Thyroid gland (tissue), 4 donors: ENCODE measurements around the gene BRSK2. TPM values are rescaled to one million over a fixed set of nuclear protein-coding genes. Genes with fewer than 3 reads are reported as not detected.

Experiments used
- DNase-seq, 2 donors: peaks; one replicate each; pipeline ENCODE4 v3.0.0-alpha.2; 2019
- H3K27ac ChIP-seq, 3 donors: fragments of 200-600 bp; sonication (generic); 1 replicate in 2 of 3; 2 replicates in 1 of 3; pipeline ENCODE4 v1.5.1; 2016 to 2019; ENCODE audit warnings: mild to moderate bottlenecking in 1 of 3, moderate library complexity in 1 of 3
- H3K27me3 ChIP-seq: fragments of 200-600 bp; sonication (generic); one replicate; pipeline ENCODE4 v1.5.1; 2019
- H3K36me3 ChIP-seq, 2 donors: fragments of 200-600 bp; sonication (generic); one replicate each; pipeline ENCODE4 v1.5.1; 2016 to 2019
- H3K4me1 ChIP-seq, 2 donors: fragments of 200-600 bp; sonication (generic); one replicate each; pipeline ENCODE4 v1.5.1; 2017 to 2019
- H3K4me3 ChIP-seq, 3 donors: fragments of 200-600 bp; sonication (generic); replicated peaks in 1 of 3; 1 replicate in 2 of 3; 2 replicates in 1 of 3; pipeline ENCODE4 v1.5.1; 2016; ENCODE audit warnings: mild to moderate bottlenecking in 1 of 3
- H3K9me3 ChIP-seq: fragments of 200-600 bp; sonication (generic); one replicate; pipeline ENCODE4 v1.5.1; 2017
- POLR2A ChIP-seq, 2 donors: fragments of 450-650 bp; IDR thresholded peaks; one replicate each; pipeline ENCODE4 v1.6.1; 2017; ENCODE audit warnings: antibody characterized with exemption in 2 of 2, mild to moderate bottlenecking in 2 of 2, moderate library complexity in 1 of 2
- WGBS, 2 donors: methylation state at CpG; one replicate each; pipeline ENCODE4 v1.1.5; 2017; 5-methylcytosine and 5-hydroxymethylcytosine counted together
- intact Hi-C: fragments of 100-400 bp; cut with DNase I; formaldehyde crosslinking; loops from one replicate; pipeline ENCODE4 v1.15.1; 2023
- total RNA-seq, 4 donors: library from RNA; depleted of rRNA; stranded (reverse); fragments of >200 nt; gene quantifications; one replicate each; pipeline ENCODE4 v1.2.3, GENCODE V29; 2016
- TF ChIP-seq, protein P1 (sequence below), 6 experiments: fragments of 200-600 bp in 3 of 6; fragments of 450-650 bp in 3 of 6; sonication (generic) in 3 of 6; IDR thresholded peaks; one replicate each; pipeline ENCODE4 v1.5.1; 2016 to 2019; ENCODE audit warnings: antibody characterized with exemption in 6 of 6, mild to moderate bottlenecking in 2 of 6, inconsistent platforms in 1 of 6, moderate library complexity in 1 of 6

The BRSK2 gene
- total RNA-seq, 4 donors from 2014 or later = 0.34 to 2.2 (median 0.81) TPM

DNA sequence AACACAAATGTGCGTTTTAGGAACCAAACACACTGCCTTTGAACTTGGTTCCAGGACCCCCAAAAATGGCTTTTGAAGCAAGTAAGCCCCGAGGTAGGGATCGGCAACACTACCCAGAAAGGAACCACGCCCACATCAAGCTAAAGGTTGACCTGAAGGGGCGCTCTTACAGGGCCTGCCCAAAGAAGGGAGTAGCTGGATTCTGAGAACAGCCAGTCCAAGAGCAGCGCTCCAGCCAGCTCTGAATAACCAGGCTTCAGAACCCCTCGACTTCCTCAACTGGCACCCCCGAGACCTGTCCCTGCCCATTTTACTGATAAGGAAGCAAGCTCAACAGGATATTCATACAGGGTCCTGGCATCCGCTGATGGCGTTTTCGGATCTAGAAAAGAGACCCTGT is 115.7 kb downstream of the BRSK2 start:
- Histone ChIP-seq H3K36me3 (no peaks in the 10 kb centered on the region), H3K9me3 (no peaks in the 10 kb centered on the region), H3K27me3 (no peaks in the 10 kb centered on the region), H3K4me3 (no peak overlapping the region), H3K4me1 (peaks cover 57 to 75% of the 10 kb centered on the region in 2 donors), H3K27ac (no peak overlapping the region)
- TF ChIP-seq POLR2A (IDR thresholded peaks at IDR 0.05) = no peak
- TF ChIP-seq, protein P1, sequence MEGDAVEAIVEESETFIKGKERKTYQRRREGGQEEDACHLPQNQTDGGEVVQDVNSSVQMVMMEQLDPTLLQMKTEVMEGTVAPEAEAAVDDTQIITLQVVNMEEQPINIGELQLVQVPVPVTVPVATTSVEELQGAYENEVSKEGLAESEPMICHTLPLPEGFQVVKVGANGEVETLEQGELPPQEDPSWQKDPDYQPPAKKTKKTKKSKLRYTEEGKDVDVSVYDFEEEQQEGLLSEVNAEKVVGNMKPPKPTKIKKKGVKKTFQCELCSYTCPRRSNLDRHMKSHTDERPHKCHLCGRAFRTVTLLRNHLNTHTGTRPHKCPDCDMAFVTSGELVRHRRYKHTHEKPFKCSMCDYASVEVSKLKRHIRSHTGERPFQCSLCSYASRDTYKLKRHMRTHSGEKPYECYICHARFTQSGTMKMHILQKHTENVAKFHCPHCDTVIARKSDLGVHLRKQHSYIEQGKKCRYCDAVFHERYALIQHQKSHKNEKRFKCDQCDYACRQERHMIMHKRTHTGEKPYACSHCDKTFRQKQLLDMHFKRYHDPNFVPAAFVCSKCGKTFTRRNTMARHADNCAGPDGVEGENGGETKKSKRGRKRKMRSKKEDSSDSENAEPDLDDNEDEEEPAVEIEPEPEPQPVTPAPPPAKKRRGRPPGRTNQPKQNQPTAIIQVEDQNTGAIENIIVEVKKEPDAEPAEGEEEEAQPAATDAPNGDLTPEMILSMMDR (IDR thresholded peaks at IDR 0.05) = no peak
- no peak for DNase-seq
- intact Hi-C loops = no loop called here
- 90 to 92% methylated on average over 11 of the region's 11 CpGs for WGBS, 2 donors

DNA sequence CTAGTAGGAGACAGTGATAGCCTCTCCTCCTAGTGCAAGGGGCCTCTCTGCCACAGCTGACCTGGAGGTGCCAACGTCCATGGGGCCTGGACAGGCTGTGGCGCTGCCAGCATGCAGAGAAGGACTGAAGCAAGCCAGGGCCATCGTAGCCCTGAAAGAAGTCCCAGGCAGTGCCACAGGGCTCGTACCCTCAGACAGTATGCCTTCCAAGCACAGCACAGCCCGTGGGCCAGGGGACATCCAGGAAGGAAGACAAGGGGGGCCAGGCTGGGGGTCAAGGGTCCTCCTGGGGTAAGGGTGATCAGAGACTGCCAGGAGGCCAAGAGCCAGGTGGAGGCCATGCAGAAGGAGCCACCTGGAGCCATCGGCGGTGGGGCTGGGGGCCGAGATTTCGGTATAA is 117.2 kb downstream of the BRSK2 start:
- H3K4me1 ChIP-seq = peaks cover 61 to 71% of the 10 kb centered on the region in 2 donors
- peak overlapping the region in 2 of 3 donors; percentile 49 to 53 for H3K27ac ChIP-seq
- intact Hi-C loops = no loop called here
- no peaks in the 10 kb centered on the region for H3K9me3 ChIP-seq
- no peak for DNase-seq
- no peaks in the 10 kb centered on the region for H3K27me3 ChIP-seq
- no peak for TF ChIP-seq POLR2A (IDR thresholded peaks at IDR 0.05)
- TF ChIP-seq, protein P1 (IDR thresholded peaks at IDR 0.05) = no peak
- no peaks in the 10 kb centered on the region for H3K36me3 ChIP-seq
- 59 to 60% methylated on average over 6 to 7 of the region's 9 CpGs for WGBS, 2 donors
- no peak overlapping the region for H3K4me3 ChIP-seq

DNA sequence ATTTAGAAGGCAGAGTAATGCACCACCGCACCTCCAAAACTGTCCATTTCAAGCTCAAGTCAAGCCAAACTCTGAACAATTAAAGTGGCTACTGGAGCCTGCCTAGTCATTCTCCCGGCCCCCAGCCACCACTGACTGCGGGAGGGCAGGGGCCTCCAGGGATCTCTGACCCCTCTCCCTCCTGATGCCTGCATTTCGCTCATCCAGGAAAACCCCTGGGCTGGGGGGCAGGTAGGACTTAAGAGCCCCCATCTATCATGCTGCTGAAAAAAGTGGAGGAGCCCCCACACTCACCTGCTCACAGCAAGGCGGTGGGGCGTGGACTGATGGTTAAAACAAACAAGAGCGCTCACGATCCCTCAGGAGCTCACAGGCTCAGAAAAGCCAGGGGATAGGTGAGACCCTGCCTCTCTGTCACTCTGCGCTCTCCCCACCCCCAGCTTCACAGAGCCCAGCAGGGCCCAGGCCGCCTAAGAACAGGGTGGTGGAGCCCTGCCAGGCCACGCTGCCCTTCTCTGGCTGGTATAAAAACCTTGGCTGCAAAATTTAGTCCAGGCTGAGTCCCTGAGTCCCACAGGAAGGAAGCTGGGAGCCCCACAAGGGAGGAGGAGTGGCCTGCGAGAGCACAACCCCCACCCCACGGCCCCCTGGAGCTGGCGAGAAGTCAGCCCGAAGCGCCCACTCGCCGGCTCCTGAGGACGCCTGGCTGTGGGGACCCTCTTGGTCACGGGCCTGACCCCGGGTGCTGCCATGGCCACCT is 117.8 kb downstream of the BRSK2 start:
- intact Hi-C loops = no loop called here

GRCh38 chr11:1508491-1508891 is 118.8 kb downstream of the BRSK2 start:
- Histone ChIP-seq H3K4me1 (peaks cover 51 to 68% of the 10 kb centered on the region in 2 donors), H3K9me3 (no peaks in the 10 kb centered on the region), H3K4me3 (no peak overlapping the region), H3K27ac (peak overlapping the region; percentile 38 to 53 (median 39)), H3K27me3 (no peaks in the 10 kb centered on the region), H3K36me3 (no peaks in the 10 kb centered on the region)
- intact Hi-C loops = no loop called here
- WGBS, 2 donors = 79% methylated on average over 6 to 9 of the region's 15 CpGs
- TF ChIP-seq POLR2A (IDR thresholded peaks at IDR 0.05) = no peak
- TF ChIP-seq, protein P1 (IDR thresholded peaks at IDR 0.05) = no peak
- no peak for DNase-seq

More for the DNA sequence above, 117.8 kb downstream of the BRSK2 start:
- Histone ChIP-seq H3K27ac (peak overlapping the region; percentile 49 to 53 (median 52)), H3K36me3 (no peaks in the 10 kb centered on the region), H3K27me3 (no peaks in the 10 kb centered on the region), H3K4me3 (no peak overlapping the region), H3K4me1 (peaks cover 58 to 70% of the 10 kb centered on the region in 2 donors), H3K9me3 (no peaks in the 10 kb centered on the region)
- no peak for TF ChIP-seq POLR2A (IDR thresholded peaks at IDR 0.05)
- TF ChIP-seq, protein P1 (IDR thresholded peaks at IDR 0.05) = no peak
- peak; percentile 81 to 82 for DNase-seq
- WGBS, 2 donors = 27 to 35% methylated on average over 16 to 21 of the region's 21 CpGs

DNA sequence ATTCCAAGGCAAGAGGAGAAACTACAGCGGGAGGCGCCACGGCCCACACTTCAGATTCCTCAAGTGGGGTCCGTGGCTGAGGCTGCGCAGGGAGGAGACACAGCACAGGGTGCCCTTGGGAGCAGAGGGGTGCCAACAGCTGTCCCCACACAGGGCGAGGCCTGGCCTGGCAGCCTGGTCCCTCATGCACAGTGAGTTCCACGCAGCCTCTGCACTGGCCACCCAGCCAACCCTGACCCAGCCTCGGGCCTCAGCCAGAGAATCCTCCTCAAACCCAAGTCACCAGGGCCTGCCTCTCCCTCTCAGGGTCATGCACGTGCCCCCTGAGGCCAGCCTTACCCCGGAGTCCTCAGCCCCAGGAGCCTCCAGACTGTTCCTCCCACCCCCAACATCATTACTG is 119.3 kb downstream of the BRSK2 start:
- no peaks in the 10 kb centered on the region for H3K9me3 ChIP-seq
- H3K36me3 ChIP-seq = no peaks in the 10 kb centered on the region
- DNase-seq = peak; percentile 51 to 64
- H3K4me3 ChIP-seq = no peak overlapping the region
- TF ChIP-seq, protein P1 (IDR thresholded peaks at IDR 0.05) = no peak
- 65 to 83% methylated on average over 7 to 10 of the region's 10 CpGs for WGBS, 2 donors
- no peaks in the 10 kb centered on the region for H3K27me3 ChIP-seq
- H3K27ac ChIP-seq = peak overlapping the region in 2 of 3 donors; percentile 38 to 53
- intact Hi-C loops = no loop called here
- H3K4me1 ChIP-seq = peaks cover 51 to 68% of the 10 kb centered on the region in 2 donors
